Measurements from ENCODE around the gene RDH14.

RDH14 gene

GRCh38 chr2:18597618-18598017 lies 37.2 kb upstream of the RDH14 start:
- no peaks in the 10 kb centered on the region for H3K27me3 ChIP-seq (ENCODE audit: control insufficient read depth in 2 of 2, insufficient read depth in 2 of 2, low read length in 2 of 2)
- H3K36me3 ChIP-seq (ENCODE audit: control insufficient read depth in 2 of 2, insufficient read depth in 2 of 2, low read length in 2 of 2) = no peaks in the 10 kb centered on the region
- no peak overlapping the region for H3K9ac ChIP-seq (ENCODE audit: low read depth in 1 of 2, low read length in 2 of 2)
- no peak overlapping the region for H3K27ac ChIP-seq (ENCODE audit: low read depth in 2 of 2, low read length in 2 of 2)
- no peak overlapping the region for H3K4me3 ChIP-seq (ENCODE audit: low read length in 2 of 2)
- H3K9me3 ChIP-seq (ENCODE audit: control insufficient read depth in 2 of 2, low read length in 2 of 2) = no peaks in the 10 kb centered on the region
- H3K4me1 ChIP-seq (ENCODE audit: control insufficient read depth in 2 of 2, insufficient read depth in 2 of 2, low read length in 2 of 2) = no peaks in the 10 kb centered on the region

DNA sequence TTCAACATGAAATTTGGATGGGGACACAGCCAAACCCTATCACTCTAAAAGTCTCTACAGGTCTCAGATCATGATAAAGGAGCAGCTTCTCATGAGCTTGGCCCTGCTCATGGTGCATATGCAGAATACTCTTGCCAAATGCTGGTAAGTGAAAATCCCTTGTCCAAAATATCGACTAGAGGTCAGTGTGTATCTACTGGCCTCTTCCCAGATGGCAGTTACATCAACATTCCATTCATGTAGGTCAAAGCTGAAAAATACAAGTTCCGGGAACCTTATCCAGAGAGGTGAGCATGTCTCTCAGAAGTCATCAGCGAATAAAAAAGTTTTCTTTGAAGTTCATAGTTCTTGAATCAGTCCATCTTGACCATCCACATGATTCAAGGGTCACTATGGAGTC lies 36.5 kb upstream of the RDH14 start:
- no peaks in the 10 kb centered on the region for H3K4me1 ChIP-seq (ENCODE audit: control insufficient read depth in 2 of 2, insufficient read depth in 2 of 2, low read length in 2 of 2)
- H3K36me3 ChIP-seq (ENCODE audit: control insufficient read depth in 2 of 2, insufficient read depth in 2 of 2, low read length in 2 of 2) = no peaks in the 10 kb centered on the region
- no peaks in the 10 kb centered on the region for H3K27me3 ChIP-seq (ENCODE audit: control insufficient read depth in 2 of 2, insufficient read depth in 2 of 2, low read length in 2 of 2)
- no peak overlapping the region for H3K9ac ChIP-seq (ENCODE audit: low read depth in 1 of 2, low read length in 2 of 2)
- H3K27ac ChIP-seq (ENCODE audit: low read depth in 2 of 2, low read length in 2 of 2) = no peak overlapping the region
- H3K4me3 ChIP-seq (ENCODE audit: low read length in 2 of 2) = no peak overlapping the region
- no peaks in the 10 kb centered on the region for H3K9me3 ChIP-seq (ENCODE audit: control insufficient read depth in 2 of 2, low read length in 2 of 2)

GRCh38 chr2:18593496-18593895 lies 33.0 kb upstream of the RDH14 start:
- no peaks in the 10 kb centered on the region for H3K4me1 ChIP-seq (ENCODE audit: control insufficient read depth in 2 of 2, insufficient read depth in 2 of 2, low read length in 2 of 2)
- H3K27me3 ChIP-seq (ENCODE audit: control insufficient read depth in 2 of 2, insufficient read depth in 2 of 2, low read length in 2 of 2) = no peaks in the 10 kb centered on the region
- no peak overlapping the region for H3K27ac ChIP-seq (ENCODE audit: low read depth in 2 of 2, low read length in 2 of 2)
- H3K36me3 ChIP-seq (ENCODE audit: control insufficient read depth in 2 of 2, insufficient read depth in 2 of 2, low read length in 2 of 2) = no peaks in the 10 kb centered on the region
- H3K9me3 ChIP-seq (ENCODE audit: control insufficient read depth in 2 of 2, low read length in 2 of 2) = no peaks in the 10 kb centered on the region
- H3K9ac ChIP-seq (ENCODE audit: low read depth in 1 of 2, low read length in 2 of 2) = no peak overlapping the region
- no peak overlapping the region for H3K4me3 ChIP-seq (ENCODE audit: low read length in 2 of 2)

DNA sequence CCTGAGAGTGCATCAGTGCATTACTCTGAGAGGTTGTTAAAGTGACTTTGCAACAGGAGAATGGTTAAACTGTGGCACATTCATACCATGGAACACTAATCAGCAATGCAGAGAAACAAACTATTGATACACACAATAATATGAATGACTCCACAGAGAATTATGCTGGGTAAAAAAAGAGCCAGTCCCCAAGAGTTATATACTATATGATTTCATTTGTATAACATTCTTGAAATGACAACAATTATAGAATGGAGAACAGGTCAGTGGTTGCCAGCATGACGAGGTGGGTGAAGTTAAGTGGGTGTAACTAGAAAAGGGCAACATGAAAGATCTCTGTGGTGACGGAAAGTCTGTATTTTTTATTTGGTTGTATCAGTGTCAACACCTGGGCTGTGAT lies 31.9 kb upstream of the RDH14 start:
- Histone ChIP-seq H3K4me1 (ENCODE audit: control insufficient read depth in 2 of 2, insufficient read depth in 2 of 2, low read length in 2 of 2) (no peaks in the 10 kb centered on the region), H3K9me3 (ENCODE audit: control insufficient read depth in 2 of 2, low read length in 2 of 2) (no peaks in the 10 kb centered on the region), H3K9ac (ENCODE audit: low read depth in 1 of 2, low read length in 2 of 2) (no peak overlapping the region), H3K36me3 (ENCODE audit: control insufficient read depth in 2 of 2, insufficient read depth in 2 of 2, low read length in 2 of 2) (no peaks in the 10 kb centered on the region), H3K27me3 (ENCODE audit: control insufficient read depth in 2 of 2, insufficient read depth in 2 of 2, low read length in 2 of 2) (no peaks in the 10 kb centered on the region), H3K4me3 (ENCODE audit: low read length in 2 of 2) (no peak overlapping the region), H3K27ac (ENCODE audit: low read depth in 2 of 2, low read length in 2 of 2) (no peak overlapping the region)

- Histone ChIP-seq H3K27me3 (ENCODE audit: control insufficient read depth in 2 of 2, insufficient read depth in 2 of 2, low read length in 2 of 2) (no peaks in the 10 kb centered on the region), H3K9ac (ENCODE audit: low read depth in 1 of 2, low read length in 2 of 2) (no peak within 1 kb of the TSS), H3K36me3 (ENCODE audit: control insufficient read depth in 2 of 2, insufficient read depth in 2 of 2, low read length in 2 of 2) (no peaks in the 10 kb centered on the region), H3K4me1 (ENCODE audit: control insufficient read depth in 2 of 2, insufficient read depth in 2 of 2, low read length in 2 of 2) (no peaks in the 10 kb centered on the region), H3K4me3 (ENCODE audit: low read length in 2 of 2) (no peak within 1 kb of the TSS), H3K9me3 (ENCODE audit: control insufficient read depth in 2 of 2, low read length in 2 of 2) (no peaks in the 10 kb centered on the region), H3K27ac (ENCODE audit: low read depth in 2 of 2, low read length in 2 of 2) (no peak within 1 kb of the TSS)
Observed at GRCh38 chr2:18589354-18589753, 28.9 kb upstream of the RDH14 start, which contains the start of gene NT5C1B. Gene NT5C1B (minus strand): TSS chr2:18589569. CDS start chr2:18589468, 101 bp downstream.

GRCh38 chr2:18588802-18589201 lies 28.3 kb upstream of the RDH14 start:
- H3K36me3 ChIP-seq (ENCODE audit: control insufficient read depth in 2 of 2, insufficient read depth in 2 of 2, low read length in 2 of 2) = no peaks in the 10 kb centered on the region
- no peaks in the 10 kb centered on the region for H3K9me3 ChIP-seq (ENCODE audit: control insufficient read depth in 2 of 2, low read length in 2 of 2)
- no peaks in the 10 kb centered on the region for H3K4me1 ChIP-seq (ENCODE audit: control insufficient read depth in 2 of 2, insufficient read depth in 2 of 2, low read length in 2 of 2)
- no peak overlapping the region for H3K4me3 ChIP-seq (ENCODE audit: low read length in 2 of 2)
- no peak overlapping the region for H3K27ac ChIP-seq (ENCODE audit: low read depth in 2 of 2, low read length in 2 of 2)
- no peaks in the 10 kb centered on the region for H3K27me3 ChIP-seq (ENCODE audit: control insufficient read depth in 2 of 2, insufficient read depth in 2 of 2, low read length in 2 of 2)
- H3K9ac ChIP-seq (ENCODE audit: low read depth in 1 of 2, low read length in 2 of 2) = no peak overlapping the region

DNA sequence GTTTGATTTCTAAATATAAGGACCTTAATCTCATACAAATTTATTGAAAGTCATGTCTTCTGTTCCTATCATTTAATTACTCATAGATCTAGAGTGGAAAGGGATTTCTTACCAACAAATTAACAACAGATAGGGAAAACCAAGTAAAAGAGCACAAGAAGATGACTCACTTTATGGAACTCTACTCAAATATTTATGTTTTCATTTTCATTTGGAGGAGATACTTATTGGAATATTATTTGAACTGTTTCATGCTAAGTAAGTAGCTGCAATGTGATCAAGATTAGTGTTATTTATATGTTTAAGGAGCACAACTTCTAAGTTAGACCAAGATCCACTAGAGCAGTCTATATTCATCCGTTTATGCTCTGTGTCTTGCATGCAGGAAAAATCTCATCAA lies 27.6 kb upstream of the RDH14 start:
- no peaks in the 10 kb centered on the region for H3K9me3 ChIP-seq (ENCODE audit: control insufficient read depth in 2 of 2, low read length in 2 of 2)
- H3K27ac ChIP-seq (ENCODE audit: low read depth in 2 of 2, low read length in 2 of 2) = no peak overlapping the region
- H3K4me3 ChIP-seq (ENCODE audit: low read length in 2 of 2) = no peak overlapping the region
- no peaks in the 10 kb centered on the region for H3K36me3 ChIP-seq (ENCODE audit: control insufficient read depth in 2 of 2, insufficient read depth in 2 of 2, low read length in 2 of 2)
- no peaks in the 10 kb centered on the region for H3K4me1 ChIP-seq (ENCODE audit: control insufficient read depth in 2 of 2, insufficient read depth in 2 of 2, low read length in 2 of 2)
- H3K27me3 ChIP-seq (ENCODE audit: control insufficient read depth in 2 of 2, insufficient read depth in 2 of 2, low read length in 2 of 2) = no peaks in the 10 kb centered on the region
- no peak overlapping the region for H3K9ac ChIP-seq (ENCODE audit: low read depth in 1 of 2, low read length in 2 of 2)

- H3K4me1 ChIP-seq (ENCODE audit: control insufficient read depth in 2 of 2, insufficient read depth in 2 of 2, low read length in 2 of 2) = no peaks in the 10 kb centered on the region
- H3K9me3 ChIP-seq (ENCODE audit: control insufficient read depth in 2 of 2, low read length in 2 of 2) = no peaks in the 10 kb centered on the region
- no peaks in the 10 kb centered on the region for H3K36me3 ChIP-seq (ENCODE audit: control insufficient read depth in 2 of 2, insufficient read depth in 2 of 2, low read length in 2 of 2)
- H3K27me3 ChIP-seq (ENCODE audit: control insufficient read depth in 2 of 2, insufficient read depth in 2 of 2, low read length in 2 of 2) = no peaks in the 10 kb centered on the region
- no peak overlapping the region for H3K4me3 ChIP-seq (ENCODE audit: low read length in 2 of 2)
- H3K27ac ChIP-seq (ENCODE audit: low read depth in 2 of 2, low read length in 2 of 2) = no peak overlapping the region
- H3K9ac ChIP-seq (ENCODE audit: low read depth in 1 of 2, low read length in 2 of 2) = no peak overlapping the region
Observed at GRCh38 chr2:18585526-18585925, 25.1 kb upstream of the RDH14 start.

DNA sequence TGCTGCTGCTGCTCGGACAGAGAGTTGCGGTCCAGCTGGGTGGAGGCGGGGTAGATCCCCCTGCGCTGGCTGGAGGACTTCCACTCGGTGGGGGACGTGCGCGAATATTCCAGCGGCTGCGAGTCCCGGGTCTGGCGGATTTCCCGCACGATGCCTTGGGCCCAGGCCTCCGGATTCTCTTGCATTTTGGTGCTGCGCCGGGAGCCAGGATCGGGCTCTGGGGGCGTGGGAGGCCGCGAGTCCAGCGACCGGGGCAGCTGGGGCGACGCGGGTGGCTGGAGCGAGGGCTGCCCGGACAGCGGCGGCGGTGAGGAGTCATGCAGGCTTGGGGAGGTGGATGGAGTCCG lies 24.1 kb upstream of the RDH14 start:
- H3K4me3 ChIP-seq (ENCODE audit: low read length in 2 of 2) = no peak overlapping the region
- H3K27me3 ChIP-seq (ENCODE audit: control insufficient read depth in 2 of 2, insufficient read depth in 2 of 2, low read length in 2 of 2) = no peaks in the 10 kb centered on the region
- no peaks in the 10 kb centered on the region for H3K4me1 ChIP-seq (ENCODE audit: control insufficient read depth in 2 of 2, insufficient read depth in 2 of 2, low read length in 2 of 2)
- H3K9me3 ChIP-seq (ENCODE audit: control insufficient read depth in 2 of 2, low read length in 2 of 2) = no peaks in the 10 kb centered on the region
- no peak overlapping the region for H3K9ac ChIP-seq (ENCODE audit: low read depth in 1 of 2, low read length in 2 of 2)
- no peaks in the 10 kb centered on the region for H3K36me3 ChIP-seq (ENCODE audit: control insufficient read depth in 2 of 2, insufficient read depth in 2 of 2, low read length in 2 of 2)
- H3K27ac ChIP-seq (ENCODE audit: low read depth in 2 of 2, low read length in 2 of 2) = no peak overlapping the region

GRCh38 chr2:18583905-18584607 lies 23.6 kb upstream of the RDH14 start:
- no peak overlapping the region for H3K9ac ChIP-seq (ENCODE audit: low read depth in 1 of 2, low read length in 2 of 2)
- no peaks in the 10 kb centered on the region for H3K9me3 ChIP-seq (ENCODE audit: control insufficient read depth in 2 of 2, low read length in 2 of 2)
- H3K4me1 ChIP-seq (ENCODE audit: control insufficient read depth in 2 of 2, insufficient read depth in 2 of 2, low read length in 2 of 2) = no peaks in the 10 kb centered on the region

DNA sequence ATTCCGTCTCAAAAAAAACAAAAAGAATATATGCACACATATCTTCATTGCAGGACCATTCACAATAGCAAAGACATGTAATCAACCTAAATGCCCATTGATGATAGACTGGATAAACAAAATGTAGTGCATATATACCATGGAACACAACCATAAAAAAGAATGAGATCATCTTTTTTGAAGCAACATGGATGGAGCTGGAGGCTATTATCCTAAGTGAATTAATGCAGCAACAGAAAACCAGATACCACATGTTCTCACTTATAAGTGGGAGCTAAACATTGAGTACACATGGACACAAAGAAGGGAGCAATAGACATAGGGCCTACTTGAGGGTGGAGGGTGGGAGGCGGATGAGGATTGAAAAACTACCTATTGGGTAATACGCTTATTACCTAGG lies 20.2 kb upstream of the RDH14 start:
- Histone ChIP-seq H3K9me3 (ENCODE audit: control insufficient read depth in 2 of 2, low read length in 2 of 2) (no peaks in the 10 kb centered on the region), H3K27ac (ENCODE audit: low read depth in 2 of 2, low read length in 2 of 2) (no peak overlapping the region), H3K4me3 (ENCODE audit: low read length in 2 of 2) (no peak overlapping the region), H3K4me1 (ENCODE audit: control insufficient read depth in 2 of 2, insufficient read depth in 2 of 2, low read length in 2 of 2) (no peaks in the 10 kb centered on the region), H3K27me3 (ENCODE audit: control insufficient read depth in 2 of 2, insufficient read depth in 2 of 2, low read length in 2 of 2) (no peaks in the 10 kb centered on the region), H3K36me3 (ENCODE audit: control insufficient read depth in 2 of 2, insufficient read depth in 2 of 2, low read length in 2 of 2) (no peaks in the 10 kb centered on the region), H3K9ac (ENCODE audit: low read depth in 1 of 2, low read length in 2 of 2) (no peak overlapping the region)

More at GRCh38 chr2:18583905-18584607, 23.6 kb upstream of the RDH14 start:
- no peak overlapping the region for H3K4me3 ChIP-seq (ENCODE audit: low read length in 2 of 2)
- no peaks in the 10 kb centered on the region for H3K36me3 ChIP-seq (ENCODE audit: control insufficient read depth in 2 of 2, insufficient read depth in 2 of 2, low read length in 2 of 2)
- no peak overlapping the region for H3K27ac ChIP-seq (ENCODE audit: low read depth in 2 of 2, low read length in 2 of 2)
- no peaks in the 10 kb centered on the region for H3K27me3 ChIP-seq (ENCODE audit: control insufficient read depth in 2 of 2, insufficient read depth in 2 of 2, low read length in 2 of 2)
